GM12801 (cell line): ENCODE results near the gene CLDN9.

Experiments used
- CTCF ChIP-seq: IDR thresholded peaks from one replicate; pipeline ENCODE4 v1.5.1; 2011; ENCODE audit warnings: control low read depth; ENCODE audit not compliant: insufficient read length; ENCODE audit errors: extremely low read depth

The CLDN9 gene

GRCh38 chr16:3010510-3010909 lies 2.2 kb upstream of the CLDN9 start:
- TF ChIP-seq CTCF, result no peak

- no peak for TF ChIP-seq CTCF
Observed at GRCh38 chr16:3012246-3012645, 477 bp upstream of the CLDN9 start.

- TF ChIP-seq CTCF, result no peak
Observed at GRCh38 chr16:3013491-3013951, 798 bp downstream of the CLDN9 start.

GRCh38 chr16:3013998-3014690 lies 1.4 kb downstream of the CLDN9 start:
- TF ChIP-seq CTCF, result no peak

- TF ChIP-seq CTCF, result no peak
Observed at GRCh38 chr16:3014971-3015370, 2.2 kb downstream of the CLDN9 start.

- TF ChIP-seq CTCF, result no peak
Observed at GRCh38 chr16:3015865-3016521, 3.3 kb downstream of the CLDN9 start.

GRCh38 chr16:3017344-3017743 lies 4.6 kb downstream of the CLDN9 start:
- no peak for TF ChIP-seq CTCF
